ENCODE results near the gene MED7.

The MED7 gene

GRCh38 chr5:157108976-157109375 is 33.7 kb downstream of the MED7 start, which contains the start of gene HAVCR2:
Gene HAVCR2, minus strand, starts transcription at chr5:157109044. Its CDS starts 61 bp downstream, at chr5:157108983.
- in situ Hi-C loops (cut with HindIII; ENCODE audit: low sequenced_read_pairs) = loop anchor here (25.0 kb wide), 1 partner anchor 103 kb away; no protein-coding TSS in a partner anchor

- in situ Hi-C loops (cut with HindIII; ENCODE audit: low sequenced_read_pairs) = loop anchor here (25.0 kb wide), 1 partner anchor 105 kb away; no protein-coding TSS in a partner anchor
Observed at GRCh38 chr5:157107508-157107907, 35.2 kb downstream of the MED7 start.

- in situ Hi-C loops (cut with HindIII; ENCODE audit: low sequenced_read_pairs) = loop anchor here (25.0 kb wide), 1 partner anchor 105 kb away; no protein-coding TSS in a partner anchor
Observed at GRCh38 chr5:157106630-157107461, 35.8 kb downstream of the MED7 start.

GRCh38 chr5:157100140-157100679 is 42.5 kb downstream of the MED7 start:
- in situ Hi-C loops (cut with HindIII; ENCODE audit: low sequenced_read_pairs) = loop anchor here (25.0 kb wide), 1 partner anchor 112 kb away; no protein-coding TSS in a partner anchor

DNA sequence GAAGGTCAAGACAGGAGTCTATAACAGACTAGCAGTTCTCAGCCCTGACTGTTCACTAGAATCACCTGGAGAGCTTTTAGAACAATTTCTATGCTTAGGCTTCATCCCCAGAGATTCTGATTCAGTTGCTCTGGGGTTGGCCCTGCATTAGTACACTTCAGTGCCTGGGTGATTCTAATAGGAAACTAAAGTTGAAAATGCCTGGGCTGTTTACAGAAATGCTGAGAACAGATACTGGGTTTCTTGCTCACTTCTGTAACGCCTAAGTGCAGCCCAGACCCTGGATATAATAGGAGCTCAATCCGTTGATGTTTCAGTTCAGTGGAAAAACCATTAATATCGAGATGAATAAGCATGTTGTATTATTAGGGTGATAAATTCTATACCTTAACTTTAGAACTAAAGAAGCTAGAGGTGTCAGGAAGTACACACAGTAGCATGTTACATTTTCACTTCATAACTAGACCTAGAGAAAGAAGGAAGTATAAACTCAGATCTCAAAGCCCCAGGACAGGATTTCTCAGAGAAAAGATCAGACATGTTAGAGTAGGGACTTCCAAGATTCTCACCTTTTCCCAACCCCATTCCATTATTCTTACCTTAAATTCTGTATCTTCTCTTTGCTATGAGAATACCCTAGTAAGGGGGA is 54.2 kb downstream of the MED7 start:
- in situ Hi-C loops (cut with HindIII; ENCODE audit: low sequenced_read_pairs) = no loop called here

All from endothelial cell of hepatic sinusoid (primary cell).